Measurements from ENCODE around the gene GALNT8.
"Not testable (repeated sequence)": the region's sequence is repeated elsewhere in the genome, so short reads cannot be mapped to it uniquely, and the experiment has no call there.

GALNT8 gene

GRCh38 chr12:4719821-4720636 is at the start of gene GALNT8:
Gene GALNT8 (plus strand): TSS chr12:4720400. CDS start chr12:4720678, 278 bp downstream.
- H3K4me3 Mint-ChIP-seq = no peak within 1 kb of the TSS
- no peaks in the 10 kb centered on the region for H3K36me3 Mint-ChIP-seq (ENCODE audit: low read depth)
- no peaks in the 10 kb centered on the region for H3K4me1 Mint-ChIP-seq (ENCODE audit: low read depth)
- no peaks in the 10 kb centered on the region for H3K9me3 Mint-ChIP-seq
- H3K27ac Mint-ChIP-seq = no peak within 1 kb of the TSS
- peaks cover 40% of the 10 kb centered on the region for H3K27me3 Mint-ChIP-seq (ENCODE audit: low read depth)

- peaks cover 23% of the 10 kb centered on the region for H3K36me3 Mint-ChIP-seq (ENCODE audit: low read depth)
- H3K4me3 Mint-ChIP-seq = no peak overlapping the region
- no peaks in the 10 kb centered on the region for H3K27me3 Mint-ChIP-seq (ENCODE audit: low read depth)
- H3K4me1 Mint-ChIP-seq (ENCODE audit: low read depth) = no peaks in the 10 kb centered on the region
- no peak overlapping the region for H3K27ac Mint-ChIP-seq
- no peaks in the 10 kb centered on the region for H3K9me3 Mint-ChIP-seq
These were observed 40.5 kb upstream of the GALNT8 start for GRCh38 chr12:4679711-4680110.

GRCh38 chr12:4681732-4682131 is 38.5 kb upstream of the GALNT8 start:
- no peaks in the 10 kb centered on the region for H3K27me3 Mint-ChIP-seq (ENCODE audit: low read depth)
- H3K9me3 Mint-ChIP-seq = no peaks in the 10 kb centered on the region
- no peak overlapping the region for H3K4me3 Mint-ChIP-seq
- no peak overlapping the region for H3K27ac Mint-ChIP-seq
- H3K36me3 Mint-ChIP-seq (ENCODE audit: low read depth) = peaks cover 19% of the 10 kb centered on the region
- H3K4me1 Mint-ChIP-seq (ENCODE audit: low read depth) = no peaks in the 10 kb centered on the region

GRCh38 chr12:4685317-4685716 is 34.9 kb upstream of the GALNT8 start:
- no peak overlapping the region for H3K4me3 Mint-ChIP-seq
- no peaks in the 10 kb centered on the region for H3K9me3 Mint-ChIP-seq
- no peaks in the 10 kb centered on the region for H3K27me3 Mint-ChIP-seq (ENCODE audit: low read depth)
- peaks cover 22% of the 10 kb centered on the region for H3K36me3 Mint-ChIP-seq (ENCODE audit: low read depth)
- H3K4me1 Mint-ChIP-seq (ENCODE audit: low read depth) = no peaks in the 10 kb centered on the region
- H3K27ac Mint-ChIP-seq = no peak overlapping the region

GRCh38 chr12:4690760-4691159 is 29.4 kb upstream of the GALNT8 start:
- Mint-ChIP-seq H3K4me1 (ENCODE audit: low read depth) (no peaks in the 10 kb centered on the region), H3K36me3 (ENCODE audit: low read depth) (peaks cover 21% of the 10 kb centered on the region), H3K27me3 (ENCODE audit: low read depth) (no peaks in the 10 kb centered on the region), H3K27ac (no peak overlapping the region), H3K9me3 (no peaks in the 10 kb centered on the region), H3K4me3 (no peak overlapping the region)

- Mint-ChIP-seq H3K27ac (no peak overlapping the region), H3K27me3 (ENCODE audit: low read depth) (no peaks in the 10 kb centered on the region), H3K4me3 (no peak overlapping the region), H3K9me3 (no peaks in the 10 kb centered on the region), H3K4me1 (ENCODE audit: low read depth) (peaks cover 2% of the 10 kb centered on the region), H3K36me3 (ENCODE audit: low read depth) (peaks cover 3% of the 10 kb centered on the region)
These were observed 19.6 kb upstream of the GALNT8 start for GRCh38 chr12:4700621-4701026.

- H3K27me3 Mint-ChIP-seq (ENCODE audit: low read depth) = peaks cover 8% of the 10 kb centered on the region
- H3K27ac Mint-ChIP-seq = no peak overlapping the region
- peaks cover 2% of the 10 kb centered on the region for H3K36me3 Mint-ChIP-seq (ENCODE audit: low read depth)
- H3K4me3 Mint-ChIP-seq = no peak overlapping the region
- peaks cover 2% of the 10 kb centered on the region for H3K4me1 Mint-ChIP-seq (ENCODE audit: low read depth)
- H3K9me3 Mint-ChIP-seq = no peaks in the 10 kb centered on the region
These were observed 18.6 kb upstream of the GALNT8 start for GRCh38 chr12:4701395-4702190.

GRCh38 chr12:4703676-4704075 is 16.5 kb upstream of the GALNT8 start:
- H3K4me3 Mint-ChIP-seq = no peak overlapping the region
- peaks cover 2% of the 10 kb centered on the region for H3K4me1 Mint-ChIP-seq (ENCODE audit: low read depth)
- no peaks in the 10 kb centered on the region for H3K9me3 Mint-ChIP-seq
- peaks cover 21% of the 10 kb centered on the region for H3K27me3 Mint-ChIP-seq (ENCODE audit: low read depth)
- H3K27ac Mint-ChIP-seq = no peak overlapping the region
- peaks cover 2% of the 10 kb centered on the region for H3K36me3 Mint-ChIP-seq (ENCODE audit: low read depth)

GRCh38 chr12:4705824-4706223 is 14.4 kb upstream of the GALNT8 start:
- Mint-ChIP-seq H3K36me3 (ENCODE audit: low read depth) (no peaks in the 10 kb centered on the region), H3K27me3 (ENCODE audit: low read depth) (peaks cover 21% of the 10 kb centered on the region), H3K4me3 (no peak overlapping the region), H3K27ac (no peak overlapping the region), H3K9me3 (no peaks in the 10 kb centered on the region), H3K4me1 (ENCODE audit: low read depth) (peaks cover 2% of the 10 kb centered on the region)

- Mint-ChIP-seq H3K27ac (no peak overlapping the region), H3K9me3 (no peaks in the 10 kb centered on the region), H3K4me1 (ENCODE audit: low read depth) (peaks cover 2% of the 10 kb centered on the region), H3K4me3 (no peak overlapping the region), H3K27me3 (ENCODE audit: low read depth) (peaks cover 21% of the 10 kb centered on the region), H3K36me3 (ENCODE audit: low read depth) (no peaks in the 10 kb centered on the region)
These were observed 12.9 kb upstream of the GALNT8 start for GRCh38 chr12:4707306-4707705.

- Mint-ChIP-seq H3K36me3 (ENCODE audit: low read depth) (no peaks in the 10 kb centered on the region), H3K4me3 (no peak overlapping the region), H3K9me3 (no peaks in the 10 kb centered on the region), H3K27ac (no peak overlapping the region), H3K27me3 (ENCODE audit: low read depth) (peaks cover 21% of the 10 kb centered on the region), H3K4me1 (ENCODE audit: low read depth) (peaks cover 2% of the 10 kb centered on the region)
These were observed 10.1 kb upstream of the GALNT8 start for GRCh38 chr12:4710113-4710512.

- Mint-ChIP-seq H3K9me3 (no peaks in the 10 kb centered on the region), H3K36me3 (ENCODE audit: low read depth) (no peaks in the 10 kb centered on the region), H3K4me1 (ENCODE audit: low read depth) (no peaks in the 10 kb centered on the region), H3K4me3 (no peak overlapping the region), H3K27ac (no peak overlapping the region), H3K27me3 (ENCODE audit: low read depth) (peaks cover 11% of the 10 kb centered on the region)
These were observed 5.3 kb upstream of the GALNT8 start for GRCh38 chr12:4714879-4715278.

- Mint-ChIP-seq H3K4me1 (ENCODE audit: low read depth) (no peaks in the 10 kb centered on the region), H3K4me3 (no peak overlapping the region), H3K9me3 (no peaks in the 10 kb centered on the region), H3K27ac (no peak overlapping the region), H3K36me3 (ENCODE audit: low read depth) (no peaks in the 10 kb centered on the region), H3K27me3 (ENCODE audit: low read depth) (peaks cover 37% of the 10 kb centered on the region)
These were observed 2.4 kb upstream of the GALNT8 start for GRCh38 chr12:4717806-4718205.

- H3K27ac Mint-ChIP-seq = no peak overlapping the region
- no peaks in the 10 kb centered on the region for H3K36me3 Mint-ChIP-seq (ENCODE audit: low read depth)
- H3K4me3 Mint-ChIP-seq = no peak overlapping the region
- H3K4me1 Mint-ChIP-seq (ENCODE audit: low read depth) = no peaks in the 10 kb centered on the region
- no peaks in the 10 kb centered on the region for H3K9me3 Mint-ChIP-seq
- H3K27me3 Mint-ChIP-seq (ENCODE audit: low read depth) = peaks cover 40% of the 10 kb centered on the region
These were observed 416 bp downstream of the GALNT8 start for GRCh38 chr12:4720637-4720995.

- H3K36me3 Mint-ChIP-seq (ENCODE audit: low read depth); H3K4me1 Mint-ChIP-seq (ENCODE audit: low read depth); H3K9me3 Mint-ChIP-seq; H3K4me3 Mint-ChIP-seq; H3K27ac Mint-ChIP-seq: not testable (repeated sequence)
- peaks cover 40% of the 10 kb centered on the region for H3K27me3 Mint-ChIP-seq (ENCODE audit: low read depth)
These were observed 1.4 kb downstream of the GALNT8 start for GRCh38 chr12:4721587-4721986.
